Measurements from ENCODE around the gene ABCA1. TPM values are rescaled to one million over a fixed set of nuclear protein-coding genes. Genes with fewer than 3 reads are reported as not detected.
A peak's percentile ranks its signal among the peaks of the same experiment; 100 is the strongest.

Gene ABCA1
- total and polyA plus RNA-seq, 2 of the 13 experiments (the other 11 are each of a cell fraction or from before 2014, with no cell fraction given), result 26.8 to 63.8 TPM

DNA sequence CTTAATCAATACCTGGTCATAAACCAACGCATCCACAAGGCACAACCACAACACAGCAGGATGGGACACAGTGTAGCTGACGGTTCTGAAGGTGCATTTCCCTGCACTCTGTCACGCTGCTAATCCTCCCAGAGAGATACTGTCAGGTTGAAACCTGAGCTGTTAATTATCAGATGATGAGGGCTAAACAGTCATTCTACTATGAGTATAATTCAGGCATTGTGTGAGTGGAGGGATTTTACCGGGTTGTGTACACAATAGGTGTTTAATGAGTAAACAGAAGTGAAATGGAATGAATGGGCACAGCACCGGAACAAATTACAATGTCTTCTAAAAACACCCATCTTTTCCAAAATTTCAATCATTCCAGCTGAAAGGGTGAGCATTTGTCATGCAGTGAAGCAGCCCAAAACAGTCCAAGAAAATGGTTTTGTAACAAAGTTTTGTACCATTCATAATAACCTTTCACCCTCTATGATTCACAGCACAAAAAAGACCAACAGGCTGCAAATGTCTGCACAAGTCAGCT lies 71.5 kb downstream of the ABCA1 start (continued):
- TF ChIP-seq ZKSCAN8 (CRISPR knock-in tag; IDR thresholded peaks at IDR 0.05; ENCODE audit: borderline replicate concordance) (0 out of 2 replicates have a peak, but pooled peaks have one; percentile 27), ATF2 (CRISPR knock-in tag; IDR thresholded peaks at IDR 0.05) (peak; percentile 28; the same call in 1 of the 2 replicates), ZNF710 (CRISPR knock-in tag; IDR thresholded peaks at IDR 0.05; ENCODE audit: borderline replicate concordance) (peak; percentile 83; the same call in 1 of the 2 replicates), HNRNPH1 (optimal IDR thresholded peaks at IDR 0.05; ENCODE audit: low read depth, low read length) (no peak), BCL6 (CRISPR knock-in tag; IDR thresholded peaks at IDR 0.05) (peak; percentile 66; the same call in 1 of the 2 replicates), ZNF317 (CRISPR knock-in tag; IDR thresholded peaks at IDR 0.05) (peak; percentile 68; the same call in 1 of the 2 replicates), TEAD3 (CRISPR knock-in tag; optimal IDR thresholded peaks at IDR 0.05; ENCODE audit: borderline replicate concordance) (peak; percentile 55), THAP11 (CRISPR knock-in tag; IDR thresholded peaks at IDR 0.05) (peak; percentile 43; the same call in 1 of the 2 replicates), SOX13 (IDR thresholded peaks at IDR 0.05) (peak; percentile 74; the same call in 1 of the 2 replicates), SOX13 (CRISPR knock-in tag; conservative IDR thresholded peaks at IDR 0.05 in 1 of 2, IDR thresholded peaks at IDR 0.05 in 1 of 2) (peak in 1 of 2 experiments; percentile 95; a peak in 2 of 4 replicates), SP5 (CRISPR knock-in tag; IDR thresholded peaks at IDR 0.05; ENCODE audit: borderline replicate concordance, low read depth) (peak; percentile 39; the same call in 1 of the 2 replicates), CREB1 (IDR thresholded peaks at IDR 0.05) (no peak), CREB1 (CRISPR knock-in tag; IDR thresholded peaks at IDR 0.05) (peak; percentile 66), ZEB1 (IDR thresholded peaks at IDR 0.05; ENCODE audit: insufficient replicate concordance, low read depth) (peak; percentile 68), ZNF292 (CRISPR knock-in tag; IDR thresholded peaks at IDR 0.05; ENCODE audit: borderline replicate concordance, low read depth) (peak; percentile 55; the same call in 1 of the 2 replicates), STAG1 (CRISPR knock-in tag; IDR thresholded peaks at IDR 0.05) (peak; percentile 10; the same call in 1 of the 2 replicates), MTF2 (CRISPR knock-in tag; IDR thresholded peaks at IDR 0.05; ENCODE audit: borderline replicate concordance) (no peak), BRCA1 (CRISPR knock-in tag; IDR thresholded peaks at IDR 0.05) (0 out of 2 replicates have a peak, but pooled peaks have one; percentile 43), FIP1L1 (IDR thresholded peaks at IDR 0.05; ENCODE audit: borderline replicate concordance, insufficient read depth, low read depth, low read length) (no peak), YEATS4 (CRISPR knock-in tag; IDR thresholded peaks at IDR 0.05; ENCODE audit: borderline replicate concordance) (no peak), ZSCAN29 (CRISPR knock-in tag; conservative IDR thresholded peaks at IDR 0.05) (no peak), ZNF326 (CRISPR knock-in tag; IDR thresholded peaks at IDR 0.05; ENCODE audit: borderline replicate concordance) (no peak)
- TF ChIP-seq, protein P1, sequence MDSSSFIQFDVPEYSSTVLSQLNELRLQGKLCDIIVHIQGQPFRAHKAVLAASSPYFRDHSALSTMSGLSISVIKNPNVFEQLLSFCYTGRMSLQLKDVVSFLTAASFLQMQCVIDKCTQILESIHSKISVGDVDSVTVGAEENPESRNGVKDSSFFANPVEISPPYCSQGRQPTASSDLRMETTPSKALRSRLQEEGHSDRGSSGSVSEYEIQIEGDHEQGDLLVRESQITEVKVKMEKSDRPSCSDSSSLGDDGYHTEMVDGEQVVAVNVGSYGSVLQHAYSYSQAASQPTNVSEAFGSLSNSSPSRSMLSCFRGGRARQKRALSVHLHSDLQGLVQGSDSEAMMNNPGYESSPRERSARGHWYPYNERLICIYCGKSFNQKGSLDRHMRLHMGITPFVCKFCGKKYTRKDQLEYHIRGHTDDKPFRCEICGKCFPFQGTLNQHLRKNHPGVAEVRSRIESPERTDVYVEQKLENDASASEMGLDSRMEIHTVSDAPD (CRISPR knock-in tag; IDR thresholded peaks at IDR 0.05), result peak; percentile 26; the same call in 1 of the 2 replicates
- TF ChIP-seq, protein P2, sequence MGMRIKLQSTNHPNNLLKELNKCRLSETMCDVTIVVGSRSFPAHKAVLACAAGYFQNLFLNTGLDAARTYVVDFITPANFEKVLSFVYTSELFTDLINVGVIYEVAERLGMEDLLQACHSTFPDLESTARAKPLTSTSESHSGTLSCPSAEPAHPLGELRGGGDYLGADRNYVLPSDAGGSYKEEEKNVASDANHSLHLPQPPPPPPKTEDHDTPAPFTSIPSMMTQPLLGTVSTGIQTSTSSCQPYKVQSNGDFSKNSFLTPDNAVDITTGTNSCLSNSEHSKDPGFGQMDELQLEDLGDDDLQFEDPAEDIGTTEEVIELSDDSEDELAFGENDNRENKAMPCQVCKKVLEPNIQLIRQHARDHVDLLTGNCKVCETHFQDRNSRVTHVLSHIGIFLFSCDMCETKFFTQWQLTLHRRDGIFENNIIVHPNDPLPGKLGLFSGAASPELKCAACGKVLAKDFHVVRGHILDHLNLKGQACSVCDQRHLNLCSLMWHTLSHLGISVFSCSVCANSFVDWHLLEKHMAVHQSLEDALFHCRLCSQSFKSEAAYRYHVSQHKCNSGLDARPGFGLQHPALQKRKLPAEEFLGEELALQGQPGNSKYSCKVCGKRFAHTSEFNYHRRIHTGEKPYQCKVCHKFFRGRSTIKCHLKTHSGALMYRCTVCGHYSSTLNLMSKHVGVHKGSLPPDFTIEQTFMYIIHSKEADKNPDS (CRISPR knock-in tag; IDR thresholded peaks at IDR 0.05), result no peak
